GM18526 (cell line): ENCODE measurements around the gene AGBL1.

Source experiments
- POLR2A ChIP-seq: IDR thresholded peaks from 3 replicates; pipeline ENCODE4 v1.6.1; 2011; ENCODE audit not compliant: insufficient read length; ENCODE audit errors: extremely low read depth

AGBL1 gene

DNA sequence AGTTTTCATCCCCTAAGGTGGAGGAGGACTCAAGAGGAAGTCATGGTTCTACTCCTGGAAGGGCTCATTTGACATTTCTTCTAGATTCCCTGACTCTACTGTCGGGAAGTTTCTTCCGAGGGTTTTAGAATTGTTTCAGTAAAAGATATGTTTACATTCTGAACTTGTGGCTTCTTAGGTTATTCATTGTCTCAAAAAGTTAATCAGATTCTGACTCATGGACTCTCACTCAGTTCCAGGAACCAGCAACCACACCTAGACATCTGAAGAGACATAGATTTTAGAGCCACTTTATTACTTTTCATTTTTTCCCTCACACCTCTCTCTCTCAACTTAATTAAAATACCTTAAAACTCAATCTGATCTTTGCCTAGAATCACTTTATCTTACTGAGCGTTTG, 862.6 kb downstream of the AGBL1 start:
- no peak for TF ChIP-seq POLR2A

DNA sequence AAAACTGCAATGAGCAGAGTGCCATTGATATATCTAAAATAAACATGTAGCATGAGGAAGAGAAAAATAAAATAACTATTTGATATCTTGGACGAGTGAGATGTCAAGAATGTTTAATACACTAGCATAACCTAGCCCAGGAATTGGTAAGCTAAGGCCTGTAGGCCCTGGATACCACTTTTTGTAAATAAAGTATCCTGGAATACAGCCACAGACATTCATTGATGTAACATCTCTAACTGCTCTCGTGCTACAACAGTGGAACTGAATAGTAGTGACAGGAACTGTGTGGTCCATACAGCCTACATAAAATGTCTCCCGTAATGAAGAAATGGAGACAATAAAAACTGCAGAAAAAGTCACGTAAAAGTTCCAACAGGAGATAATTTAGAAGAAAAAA, 869.0 kb downstream of the AGBL1 start:
- TF ChIP-seq POLR2A = no peak

- TF ChIP-seq POLR2A = no peak
These were observed 879.6 kb downstream of the AGBL1 start for GRCh38 chr15:86959254-86959653.

- TF ChIP-seq POLR2A = no peak
These were observed 882.0 kb downstream of the AGBL1 start for GRCh38 chr15:86961669-86962068.

DNA sequence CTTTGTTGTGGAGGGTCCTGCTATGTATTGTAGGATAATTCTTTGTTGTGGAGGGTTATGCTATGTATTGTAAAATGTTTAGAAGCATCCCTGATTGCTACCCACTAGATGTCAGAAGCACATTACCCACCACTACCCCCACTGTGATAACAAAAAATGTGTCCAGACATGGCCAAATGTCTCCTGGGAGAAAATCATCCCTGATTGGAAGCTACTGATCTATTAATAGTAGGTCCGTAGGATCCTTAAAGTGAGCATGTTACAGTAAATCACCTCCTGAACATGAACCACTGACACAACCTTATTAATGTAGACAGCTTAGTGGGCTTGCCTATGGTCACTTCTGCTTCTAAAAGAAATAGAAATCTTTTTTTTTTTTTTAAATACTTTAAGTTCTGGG, 884.6 kb downstream of the AGBL1 start:
- no peak for TF ChIP-seq POLR2A

DNA sequence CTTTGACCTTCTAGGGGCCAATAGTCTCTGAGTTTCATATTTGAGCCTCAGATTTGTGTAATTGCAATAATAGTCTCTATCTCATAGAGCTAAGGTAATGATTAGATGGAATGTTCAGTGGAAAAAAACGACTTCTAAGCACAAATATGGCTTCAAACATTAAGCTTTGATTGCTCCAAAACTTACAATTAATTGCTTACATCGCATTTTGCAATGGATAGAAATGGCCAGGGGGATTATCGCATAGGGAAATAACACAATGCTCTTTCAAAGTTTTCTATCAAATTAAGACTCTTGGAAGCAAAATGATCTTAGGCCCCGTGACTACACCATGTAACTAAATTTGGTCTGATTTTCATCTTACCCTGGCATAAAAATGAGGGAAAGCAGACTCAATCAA, 888.6 kb downstream of the AGBL1 start:
- TF ChIP-seq POLR2A = no peak

- no peak for TF ChIP-seq POLR2A
These were observed 889.7 kb downstream of the AGBL1 start for GRCh38 chr15:86969364-86969763.

DNA sequence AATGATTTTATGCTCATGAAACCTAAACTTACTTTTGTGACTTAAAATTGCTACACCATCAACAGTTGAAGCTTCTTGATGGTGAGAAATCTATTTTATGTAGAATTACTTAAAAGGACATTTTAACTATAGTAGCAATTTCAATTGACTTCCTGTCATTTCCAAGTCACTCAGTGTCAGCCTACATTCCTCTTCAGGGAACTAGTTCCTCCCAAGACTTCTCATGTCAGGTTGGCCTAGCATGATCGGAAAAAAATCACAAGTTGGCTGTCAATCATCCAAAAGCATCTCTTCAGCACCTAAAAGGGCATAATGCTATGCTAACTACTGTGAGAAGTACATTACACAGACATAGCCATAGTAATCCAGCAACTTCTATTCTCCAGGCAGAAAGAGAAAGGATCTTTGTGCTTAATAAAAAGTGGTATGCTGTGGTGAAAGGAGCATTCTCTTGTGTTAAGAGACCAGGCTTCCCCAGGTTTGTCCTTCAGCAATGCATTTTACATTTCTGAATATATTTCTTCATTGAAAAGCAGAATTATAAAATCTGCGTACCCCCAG, 893.7 kb downstream of the AGBL1 start:
- TF ChIP-seq POLR2A = no peak

DNA sequence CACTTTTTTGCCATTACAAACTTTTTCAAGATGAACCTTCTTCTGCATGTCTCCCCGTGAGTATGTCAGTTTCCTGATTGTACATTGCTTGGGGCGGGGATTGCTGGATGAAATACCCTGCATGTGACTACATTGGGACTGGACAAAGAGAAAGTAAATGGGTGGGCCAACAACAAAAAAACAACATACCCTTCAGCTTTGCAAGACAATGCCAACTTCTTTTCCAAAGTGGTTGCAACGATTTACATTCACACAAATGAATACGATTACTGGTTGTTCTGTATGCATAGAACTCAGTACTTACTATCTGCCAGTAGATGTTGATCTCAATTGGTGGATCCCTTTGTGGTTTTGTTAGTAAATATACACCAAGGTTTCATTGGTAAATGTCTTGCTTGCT, 908.4 kb downstream of the AGBL1 start:
- TF ChIP-seq POLR2A = no peak

- TF ChIP-seq POLR2A = no peak
These were observed 942.1 kb downstream of the AGBL1 start for GRCh38 chr15:87021751-87022150.

- TF ChIP-seq POLR2A = no peak
These were observed 952.0 kb downstream of the AGBL1 start for GRCh38 chr15:87031540-87032230.

- no peak for TF ChIP-seq POLR2A
These were observed 952.6 kb downstream of the AGBL1 start for GRCh38 chr15:87032295-87032694.

- TF ChIP-seq POLR2A = no peak
These were observed 953.4 kb downstream of the AGBL1 start for GRCh38 chr15:87033056-87033455.

- TF ChIP-seq POLR2A = no peak
These were observed 955.2 kb downstream of the AGBL1 start for GRCh38 chr15:87034886-87035285.

GRCh38 chr15:87038404-87038803, 958.7 kb downstream of the AGBL1 start:
- TF ChIP-seq POLR2A = no peak

DNA sequence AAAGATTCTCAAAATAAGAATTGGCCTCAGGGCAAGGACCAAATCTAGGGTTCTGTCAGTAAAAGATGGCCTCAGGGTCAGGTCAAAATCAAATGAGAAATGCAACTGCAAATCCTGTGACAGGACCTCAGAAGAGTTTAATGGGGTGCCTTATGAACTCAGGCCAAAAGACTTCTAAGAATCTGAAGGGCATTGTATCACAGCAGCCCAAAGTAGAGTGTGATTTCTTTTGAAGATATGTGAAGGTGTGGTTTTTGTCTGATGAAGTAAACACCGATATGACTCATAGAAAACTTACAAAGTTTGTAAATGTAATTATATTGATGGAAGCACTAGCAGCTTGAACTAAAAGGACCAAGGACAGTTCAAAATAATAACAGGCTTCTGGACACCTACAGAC, 966.1 kb downstream of the AGBL1 start:
- TF ChIP-seq POLR2A = no peak

- TF ChIP-seq POLR2A = no peak
These were observed 967.7 kb downstream of the AGBL1 start for GRCh38 chr15:87047203-87047965.
